Upper lobe of left lung (tissue), 6 donors: ENCODE measurements around the gene TAF11L7. TPM values are rescaled to one million over a fixed set of nuclear protein-coding genes. Genes with fewer than 3 reads are reported as not detected.

ENCODE experiments used
- small RNA-seq, 4 donors: library from RNA; depleted of rRNA; stranded (forward); fragments of <200 nt; gene quantifications; one replicate each; pipeline ENCODE3, GENCODE V24; 2016
- total RNA-seq, 6 donors: library from RNA; depleted of rRNA in 4 of 6; stranded (reverse); fragments of >200 nt in 4 of 6; gene quantifications; one replicate each; pipeline versions ENCODE4 v1.1.0 to v1.2.1, GENCODE V29; 2016 to 2021
- donor health status: DM: no; HTN: no; CAD: no; lungs with moderate emphysema.
- donor health status: DM: no; HTN: yes; CAD: no; lungs with severe emphysema.

The TAF11L7 gene
- total RNA-seq, 6 donors from 2014 or later: not detected

Small RNA genes within 50 kb of the gene (small RNA-seq; reads per million reads assigned to genes)
- gene AC233724.3 (0 reads per million in 4 donors), gene AC233724.6 (0 reads per million in 4 donors), gene AC233724.7 (0 reads per million in 4 donors)

Other genes with a start within 250 kb of the TAF11L7 start
- gene TAF11L2, start 87.5 kb downstream of the TAF11L7 start, total RNA-seq: not detected
- not detected for gene TAF11L3, start 67.4 kb downstream of the TAF11L7 start, total RNA-seq
- not detected for gene TAF11L4, start 64.0 kb downstream of the TAF11L7 start, total RNA-seq
- not detected for gene TAF11L5, start 60.5 kb downstream of the TAF11L7 start, total RNA-seq
- gene TAF11L6, start 57.1 kb downstream of the TAF11L7 start, total RNA-seq: not detected
- gene TAF11L8, start 5.2 kb upstream of the TAF11L7 start, total RNA-seq: not detected
- gene TAF11L9, start 8.6 kb upstream of the TAF11L7 start, total RNA-seq: not detected
- not detected for gene TAF11L10, start 12.1 kb upstream of the TAF11L7 start, total RNA-seq
- not detected for gene TAF11L11, start 18.4 kb upstream of the TAF11L7 start, total RNA-seq
- gene TAF11L12, start 24.6 kb upstream of the TAF11L7 start, total RNA-seq: not detected
- gene TAF11L13, start 46.3 kb upstream of the TAF11L7 start, total RNA-seq: not detected
- not detected for gene TAF11L14, start 48.7 kb upstream of the TAF11L7 start, total RNA-seq